Cerebellar cortex (tissue), 1 donor: ENCODE data around the gene RRAS2.
"Not testable (repeated sequence)": the region's sequence is repeated elsewhere in the genome, so short reads cannot be mapped to it uniquely, and the experiment has no call there.

Experiments used
- DNase-seq: peaks from one replicate; pipeline ENCODE4 v3.0.0-alpha.2; 2015; ENCODE audit warnings: low spot score

The RRAS2 gene

DNA sequence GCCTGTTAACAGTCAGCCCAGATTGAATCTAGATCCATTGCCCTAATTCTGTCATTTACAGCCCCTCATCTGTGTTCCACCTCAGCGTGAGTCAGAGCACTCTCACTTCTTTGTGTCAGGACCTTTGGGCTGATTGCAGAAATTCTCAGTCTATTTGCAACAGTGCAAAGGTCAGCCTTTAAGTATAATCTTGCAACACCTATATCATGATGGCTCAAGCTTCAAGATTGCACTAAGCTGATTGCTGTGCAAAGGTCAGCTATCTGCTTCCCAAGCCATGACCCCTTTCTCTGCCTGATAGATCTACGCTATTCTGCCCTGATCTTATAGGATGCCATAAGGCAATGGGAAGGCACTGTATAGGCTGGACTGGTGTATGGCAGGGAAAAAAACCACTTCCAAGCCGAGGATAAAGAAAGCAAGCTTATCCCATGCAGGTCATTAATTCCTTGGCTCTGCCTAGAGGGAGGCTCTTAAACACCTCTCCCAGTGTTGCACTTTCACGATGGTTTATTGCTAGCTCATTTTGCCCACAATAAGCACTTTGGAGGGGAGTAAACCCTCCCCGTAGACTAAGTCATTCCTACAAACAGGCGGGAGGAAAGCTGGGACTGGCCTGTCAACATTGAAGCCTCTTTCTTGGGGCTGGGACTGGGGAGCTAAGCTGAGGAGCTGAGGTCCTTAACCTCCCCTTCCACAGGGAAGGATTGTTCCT is 100.6 kb downstream of the RRAS2 start:
- DNase-seq: no peak

- DNase-seq: no peak
Measured at GRCh38 chr11:14255238-14255534, 103.8 kb downstream of the RRAS2 start.

GRCh38 chr11:14254533-14255237 is 104.3 kb downstream of the RRAS2 start:
- no peak for DNase-seq

- DNase-seq: no peak
Measured at GRCh38 chr11:14253840-14254239, 105.1 kb downstream of the RRAS2 start.

DNA sequence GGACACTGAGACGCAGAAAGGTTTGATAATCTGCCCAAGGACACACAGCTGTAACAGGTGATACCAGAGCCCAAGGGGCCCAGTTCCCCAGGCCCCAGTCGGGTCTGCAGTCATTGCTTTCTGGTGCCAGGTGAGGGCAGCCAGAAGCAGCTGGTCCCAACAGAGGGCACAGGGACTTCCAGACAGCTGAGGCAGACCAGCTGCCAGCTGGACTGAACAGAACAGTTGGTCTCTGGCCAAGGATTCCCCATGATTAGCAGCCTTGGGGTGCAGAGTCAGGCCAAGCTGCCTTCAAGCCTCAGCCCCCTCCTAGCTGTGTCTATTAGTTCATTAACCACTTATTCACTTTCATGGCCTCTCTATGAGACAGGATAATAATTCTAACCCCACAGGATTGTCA is 105.6 kb downstream of the RRAS2 start:
- DNase-seq: no peak

DNA sequence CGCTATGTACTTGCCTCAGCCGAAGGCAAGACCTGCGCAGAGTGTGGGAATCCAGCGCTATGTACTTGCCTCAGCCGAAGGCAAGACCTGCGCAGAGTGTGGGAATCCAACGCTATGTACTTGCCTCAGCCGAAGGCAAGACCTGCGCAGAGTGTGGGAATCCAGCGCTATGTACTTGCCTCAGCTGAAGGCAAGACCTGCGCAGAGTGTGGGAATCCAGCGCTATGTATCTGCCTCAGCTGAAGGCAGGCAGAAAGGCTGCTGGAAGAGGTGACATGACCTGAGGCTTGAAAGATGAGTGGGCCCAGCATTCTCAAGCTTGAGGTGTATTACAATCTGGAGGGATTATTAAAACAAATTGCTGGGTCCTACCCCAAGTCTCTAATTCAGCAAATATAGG is 106.5 kb downstream of the RRAS2 start:
- not testable (repeated sequence) for DNase-seq

- no peak for DNase-seq
Measured at GRCh38 chr11:14251754-14252153, 107.2 kb downstream of the RRAS2 start.

DNA sequence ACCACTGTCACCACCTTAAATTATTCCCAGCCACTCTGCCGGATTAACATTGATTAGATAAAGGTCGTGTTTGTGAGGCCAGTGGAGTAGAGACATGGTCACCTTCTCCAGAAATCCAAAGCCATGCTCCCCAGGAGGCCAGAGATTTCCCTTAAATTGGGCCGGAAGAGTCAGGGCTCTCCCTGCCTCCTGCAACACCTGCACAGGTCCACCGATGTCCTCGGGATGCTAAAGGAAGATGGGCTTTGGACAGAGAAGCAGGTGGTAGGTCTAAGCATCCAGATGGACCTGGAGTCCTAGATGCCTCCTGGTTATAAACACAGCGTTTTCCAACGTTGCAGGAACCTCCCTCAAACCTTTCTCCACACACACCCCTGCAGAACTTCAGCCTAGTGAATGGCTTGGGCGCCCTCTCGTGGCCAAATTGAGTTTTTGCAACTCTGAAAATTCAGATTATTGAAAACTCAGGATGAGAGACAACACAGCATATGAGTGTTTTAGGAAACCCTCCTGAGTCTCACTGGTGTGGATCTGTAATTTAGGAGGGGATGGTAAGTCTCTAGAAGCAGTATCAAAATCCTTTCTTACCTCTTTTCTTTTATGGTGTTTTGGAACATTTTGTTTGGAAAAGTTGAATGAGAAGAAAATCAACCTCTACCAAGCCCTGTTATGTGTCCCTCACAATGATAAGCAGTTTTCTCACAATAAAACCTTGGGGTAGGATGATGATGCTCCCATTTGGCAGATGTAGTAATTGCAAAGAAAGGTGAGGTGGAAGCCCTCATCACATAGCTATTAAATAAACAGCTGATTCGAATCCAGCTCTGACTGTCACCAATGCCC is 109.6 kb downstream of the RRAS2 start:
- DNase-seq: peak; percentile 94

GRCh38 chr11:14248580-14248981 is 110.4 kb downstream of the RRAS2 start:
- peak; percentile 84 for DNase-seq

DNA sequence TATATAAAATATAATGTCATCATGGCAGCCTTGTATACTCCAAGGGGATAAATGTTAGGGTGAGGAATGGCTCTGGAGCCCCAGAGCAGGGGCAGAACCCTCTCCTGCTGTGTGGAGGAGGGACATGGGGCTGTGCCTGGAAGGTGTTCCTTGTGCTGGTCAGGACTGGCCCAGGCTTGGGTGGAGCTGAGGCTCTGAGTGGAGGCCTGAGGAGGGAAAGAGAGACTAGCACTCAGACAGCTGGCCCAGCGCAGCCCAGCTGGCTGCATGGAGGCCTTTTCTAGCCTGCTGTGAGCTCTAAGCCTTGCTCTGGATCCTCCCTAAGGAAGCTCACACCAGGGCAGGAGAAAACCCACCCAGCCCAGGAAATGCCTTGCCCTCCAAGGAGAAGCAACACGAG is 113.5 kb downstream of the RRAS2 start:
- no peak for DNase-seq

GRCh38 chr11:14244926-14245325 is 114.1 kb downstream of the RRAS2 start:
- DNase-seq: no peak

DNA sequence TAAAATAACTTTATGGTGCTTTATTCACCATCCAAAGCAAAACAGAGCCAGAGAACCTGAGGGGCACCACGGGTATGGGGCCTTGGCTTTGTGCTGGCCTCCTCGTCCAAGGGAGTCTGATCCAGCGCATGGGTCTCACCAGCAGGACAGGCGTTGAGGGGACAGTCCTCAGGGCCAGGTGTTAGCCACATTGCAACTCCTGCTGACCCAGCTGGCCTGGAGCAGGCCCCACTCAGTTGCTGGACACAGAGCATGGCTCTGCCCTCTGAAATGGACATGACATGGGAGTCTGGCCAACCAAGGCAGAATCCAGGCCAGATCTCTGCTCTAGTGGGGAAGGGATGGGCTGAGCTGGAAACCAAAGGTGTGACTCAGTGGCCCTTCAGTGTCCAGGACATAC is 116.2 kb downstream of the RRAS2 start:
- DNase-seq: no peak

- DNase-seq: peak; percentile 46
Measured at GRCh38 chr11:14242187-14242586, 116.8 kb downstream of the RRAS2 start.

DNA sequence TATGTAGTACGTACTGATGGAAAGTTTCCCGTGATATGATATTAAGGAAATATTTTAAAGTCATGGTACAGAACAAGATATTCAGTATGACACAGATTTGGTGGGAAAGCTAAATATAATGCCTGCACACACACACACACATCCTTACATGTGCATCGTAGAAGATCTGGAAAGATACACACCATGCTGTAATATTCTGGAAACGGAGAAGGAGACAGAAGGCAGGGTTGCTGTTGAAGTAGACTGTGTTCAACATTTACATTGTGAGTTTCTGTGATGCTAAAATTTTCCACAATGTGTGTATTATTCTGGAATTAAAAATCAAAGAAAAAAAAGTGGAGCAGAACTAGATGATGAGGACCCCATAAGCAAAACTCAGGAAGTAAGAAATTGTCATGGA is 118.0 kb downstream of the RRAS2 start:
- DNase-seq: no peak

- DNase-seq: no peak
Measured at GRCh38 chr11:14240221-14240620, 118.8 kb downstream of the RRAS2 start.

GRCh38 chr11:14237444-14237961 is 121.5 kb downstream of the RRAS2 start:
- no peak for DNase-seq

DNA sequence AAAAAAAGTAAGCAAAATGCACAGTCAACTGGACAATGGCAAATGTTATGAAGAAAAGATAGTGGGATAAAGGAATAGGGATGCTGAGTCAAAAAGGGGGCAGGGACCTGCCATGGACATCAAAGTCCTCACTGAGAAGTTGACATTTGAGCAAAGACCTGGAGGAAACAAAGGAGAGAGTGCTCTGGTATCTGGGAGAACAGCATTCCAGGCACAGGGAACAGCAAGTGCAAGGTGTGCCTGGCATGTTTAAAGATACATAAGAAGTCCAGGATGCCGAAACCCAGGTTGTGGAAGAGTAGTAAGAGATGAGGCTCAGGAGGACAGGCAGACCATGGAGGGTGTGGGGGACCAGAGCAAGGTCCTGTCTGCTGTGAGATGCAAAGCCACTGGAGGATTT is 123.3 kb downstream of the RRAS2 start:
- no peak for DNase-seq

DNA sequence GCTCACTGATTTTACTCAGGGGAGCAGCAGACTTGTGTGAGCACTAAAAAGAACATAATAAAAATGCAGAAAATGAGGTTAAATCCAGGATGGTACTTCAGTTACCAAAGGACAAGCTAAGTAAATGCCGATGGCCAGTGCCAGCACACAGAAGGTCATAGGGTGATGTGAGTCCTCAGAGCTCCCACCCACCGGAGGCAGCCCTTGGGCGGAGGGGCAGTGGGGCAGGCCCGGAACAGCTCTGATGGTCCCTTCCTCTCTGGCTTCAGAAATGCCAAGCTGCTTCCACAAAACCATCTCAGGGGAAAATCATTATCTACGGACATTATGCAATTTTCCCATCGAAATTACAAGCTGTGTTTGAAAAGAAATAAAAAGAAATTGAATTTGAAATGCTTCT is 124.5 kb downstream of the RRAS2 start:
- DNase-seq: no peak

DNA sequence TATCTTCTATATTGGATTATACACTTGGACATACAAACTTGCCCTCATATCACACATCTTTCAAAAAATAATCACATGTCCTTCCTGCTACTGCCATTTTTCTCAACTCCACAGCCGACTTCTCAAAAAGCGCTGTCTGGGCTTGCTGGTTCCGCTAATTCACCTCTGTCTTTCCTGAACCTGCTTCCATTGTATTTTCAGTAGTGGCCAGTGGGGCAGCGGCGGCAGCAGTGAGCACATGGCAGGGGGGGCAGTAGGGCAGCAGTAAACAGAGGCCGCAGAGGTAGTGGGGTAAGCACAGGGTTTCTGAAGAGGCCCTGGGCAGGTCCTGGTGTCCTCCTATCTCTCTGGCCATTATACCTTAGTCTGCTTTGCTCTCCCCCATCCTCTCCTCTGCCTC is 126.3 kb downstream of the RRAS2 start:
- DNase-seq: no peak

- DNase-seq: no peak
Measured at GRCh38 chr11:14230407-14230806, 128.6 kb downstream of the RRAS2 start.

DNA sequence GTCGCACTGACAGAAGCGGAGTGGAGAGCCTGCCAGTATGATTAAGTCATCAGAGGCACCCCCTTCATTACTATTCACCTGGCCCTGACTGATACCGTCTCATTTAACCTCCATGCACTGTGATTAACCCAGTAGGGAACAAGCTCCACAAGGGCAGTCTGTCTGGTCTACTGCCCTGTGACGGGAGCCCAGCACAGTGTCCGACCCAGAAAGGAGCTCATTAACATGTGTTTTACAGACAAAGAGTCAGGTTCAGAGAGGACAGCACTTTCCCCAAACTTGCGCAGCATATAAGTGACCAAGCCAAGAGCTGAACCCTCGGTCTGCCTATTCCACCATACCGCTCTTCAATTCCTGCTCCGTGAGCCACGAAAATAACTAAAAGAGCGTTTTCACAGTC is 129.5 kb downstream of the RRAS2 start:
- DNase-seq: no peak

- no peak for DNase-seq
Measured at GRCh38 chr11:14228356-14228755, 130.6 kb downstream of the RRAS2 start.
